Activated CD4-positive, alpha-beta T cell treated with anti-CD3 and anti-CD28 coated beads, Interleukin-2, amount 10 ng/mL, durations not matched to agents 7 days and 5 days (primary cell): ENCODE measurements around the gene LIMS2. TPM values are rescaled to one million over a fixed set of nuclear protein-coding genes. Genes with fewer than 3 reads are reported as not detected.

ENCODE experiments used
- CTCF ChIA-PET: fragments of 350-600 bp; sonication (Branson Sonifier 250); formaldehyde crosslinking; loops from one replicate; lab custom pipeline; 2021; ENCODE audit warnings: antibody characterized with exemption; lab: Charles Lee
- POLR2A ChIA-PET: fragments of 350-600 bp; sonication (Branson Sonifier 250); formaldehyde crosslinking; loops from one replicate; lab custom pipeline; 2021; ENCODE audit warnings: antibody characterized with exemption; lab: Charles Lee
- DNase-seq: peaks from one replicate; pipeline ENCODE4 v3.0.0-alpha.2; 2020
- H3K27ac Mint-ChIP-seq: one replicate; pipeline ENCODE4 v1.8.0; 2021; ENCODE audit warnings: mild to moderate bottlenecking, moderate library complexity, mixed read lengths
- H3K27me3 Mint-ChIP-seq: one replicate; pipeline ENCODE4 v1.8.0; 2021; ENCODE audit warnings: mixed read lengths
- H3K36me3 Mint-ChIP-seq: one replicate; pipeline ENCODE4 v1.8.0; 2021; ENCODE audit warnings: low read depth, mixed read lengths
- H3K4me1 Mint-ChIP-seq: one replicate; pipeline ENCODE4 v1.8.0; 2021; ENCODE audit warnings: mixed read lengths
- H3K4me3 Mint-ChIP-seq: one replicate; pipeline ENCODE4 v1.8.0; 2021; ENCODE audit warnings: mild to moderate bottlenecking, moderate library complexity, mixed read lengths
- H3K9me3 Mint-ChIP-seq: one replicate; pipeline ENCODE4 v1.8.0; 2021; ENCODE audit warnings: mixed read lengths
- total RNA-seq, 2 experiments: library from RNA; stranded (reverse); gene quantifications; one replicate each; pipeline ENCODE4 v1.2.3, GENCODE V29; 2021

The LIMS2 gene
- total RNA-seq, 2 experiments from 2014 or later, result 34.2 to 36.4 TPM

- Mint-ChIP-seq H3K9me3 (peaks cover 7% of the 10 kb centered on the region), H3K27ac (no peak overlapping the region), H3K4me3 (no peak overlapping the region), H3K4me1 (peaks cover 8% of the 10 kb centered on the region), H3K36me3 (peaks cover 4% of the 10 kb centered on the region), H3K27me3 (no peaks in the 10 kb centered on the region)
- no peak for DNase-seq
- POLR2A ChIA-PET, result no interaction called here
- CTCF ChIA-PET, result interaction anchor here (1.0 kb wide), 1 partner anchor 10 kb away, joined by 3 read pairs; no protein-coding TSS in a partner anchor
These were observed 67.9 kb downstream of the LIMS2 start for GRCh38 chr2:127607399-127607908.

- peaks cover 9% of the 10 kb centered on the region for H3K9me3 Mint-ChIP-seq
- no peak for DNase-seq
- H3K27me3 Mint-ChIP-seq, result no peaks in the 10 kb centered on the region
- H3K36me3 Mint-ChIP-seq, result peaks cover 6% of the 10 kb centered on the region
- no peak overlapping the region for H3K27ac Mint-ChIP-seq
- ChIA-PET CTCF (interaction anchor here (0.6 to 1.5 kb wide), 2 partner anchors 34 to 126 kb away, joined by 3 read pairs; no protein-coding TSS in a partner anchor), POLR2A (no interaction called here)
- H3K4me3 Mint-ChIP-seq, result no peak overlapping the region
- peaks cover 8% of the 10 kb centered on the region for H3K4me1 Mint-ChIP-seq
These were observed 68.5 kb downstream of the LIMS2 start for GRCh38 chr2:127606625-127607398.

- Mint-ChIP-seq H3K4me3 (no peak overlapping the region), H3K9me3 (peaks cover 9% of the 10 kb centered on the region), H3K27me3 (no peaks in the 10 kb centered on the region), H3K4me1 (peaks cover 8% of the 10 kb centered on the region), H3K36me3 (peaks cover 8% of the 10 kb centered on the region), H3K27ac (no peak overlapping the region)
- no peak for DNase-seq
- ChIA-PET CTCF (interaction anchor here (1.5 to 2.6 kb wide), 2 partner anchors 14 to 35 kb away, joined by 3 to 12 read pairs; no protein-coding TSS in a partner anchor), POLR2A (no interaction called here)
These were observed 69.6 kb downstream of the LIMS2 start for GRCh38 chr2:127605691-127606263.

GRCh38 chr2:127604986-127605385 lies 70.3 kb downstream of the LIMS2 start:
- H3K9me3 Mint-ChIP-seq, result peaks cover 9% of the 10 kb centered on the region
- DNase-seq, result no peak
- POLR2A ChIA-PET, result no interaction called here
- H3K27me3 Mint-ChIP-seq, result no peaks in the 10 kb centered on the region
- H3K27ac Mint-ChIP-seq, result no peak overlapping the region
- no peak overlapping the region for H3K4me3 Mint-ChIP-seq
- H3K4me1 Mint-ChIP-seq, result peaks cover 8% of the 10 kb centered on the region
- peaks cover 9% of the 10 kb centered on the region for H3K36me3 Mint-ChIP-seq
- CTCF ChIA-PET, result interaction anchor here (1.0 to 2.6 kb wide), 2 partner anchors 9 to 13 kb away, joined by 3 to 12 read pairs; no protein-coding TSS in a partner anchor

GRCh38 chr2:127599211-127599610 lies 76.1 kb downstream of the LIMS2 start:
- H3K4me3 Mint-ChIP-seq, result no peak overlapping the region
- peaks cover 9% of the 10 kb centered on the region for H3K9me3 Mint-ChIP-seq
- H3K36me3 Mint-ChIP-seq, result peaks cover 9% of the 10 kb centered on the region
- peaks cover 9% of the 10 kb centered on the region for H3K4me1 Mint-ChIP-seq
- peaks cover 7% of the 10 kb centered on the region for H3K27me3 Mint-ChIP-seq
- DNase-seq, result no peak
- POLR2A ChIA-PET, result no interaction called here
- CTCF ChIA-PET, result interaction anchor here (1.0 to 1.4 kb wide), 2 partner anchors 12 to 402 kb away, joined by 3 to 4 read pairs; no protein-coding TSS in a partner anchor
- H3K27ac Mint-ChIP-seq, result no peak overlapping the region

GRCh38 chr2:127598711-127599110 lies 76.6 kb downstream of the LIMS2 start:
- peaks cover 7% of the 10 kb centered on the region for H3K4me1 Mint-ChIP-seq
- H3K4me3 Mint-ChIP-seq, result no peak overlapping the region
- peaks cover 9% of the 10 kb centered on the region for H3K9me3 Mint-ChIP-seq
- H3K27me3 Mint-ChIP-seq, result peaks cover 7% of the 10 kb centered on the region
- H3K27ac Mint-ChIP-seq, result no peak overlapping the region
- DNase-seq, result no peak
- CTCF ChIA-PET, result interaction anchor here (1.0 to 1.4 kb wide), 2 partner anchors 13 to 401 kb away, joined by 3 to 4 read pairs; no protein-coding TSS in a partner anchor
- H3K36me3 Mint-ChIP-seq, result peaks cover 9% of the 10 kb centered on the region
- POLR2A ChIA-PET, result no interaction called here

GRCh38 chr2:127597984-127598380 lies 77.3 kb downstream of the LIMS2 start:
- CTCF ChIA-PET, result interaction anchor here (1.6 kb wide), 1 partner anchor 10 kb away, joined by 3 read pairs; no protein-coding TSS in a partner anchor
- Mint-ChIP-seq H3K4me3 (no peak overlapping the region), H3K27me3 (peaks cover 7% of the 10 kb centered on the region), H3K9me3 (peaks cover 4% of the 10 kb centered on the region), H3K27ac (no peak overlapping the region), H3K36me3 (peaks cover 6% of the 10 kb centered on the region), H3K4me1 (peaks cover 7% of the 10 kb centered on the region)
- POLR2A ChIA-PET, result no interaction called here
- DNase-seq, result no peak

- CTCF ChIA-PET, result interaction anchor here (1.6 kb wide), 1 partner anchor 11 kb away, joined by 3 read pairs; no protein-coding TSS in a partner anchor
- POLR2A ChIA-PET, result no interaction called here
- no peak overlapping the region for H3K4me3 Mint-ChIP-seq
- H3K9me3 Mint-ChIP-seq, result peaks cover 2% of the 10 kb centered on the region
- H3K27me3 Mint-ChIP-seq, result peaks cover 7% of the 10 kb centered on the region
- no peak for DNase-seq
- H3K27ac Mint-ChIP-seq, result no peak overlapping the region
- peaks cover 5% of the 10 kb centered on the region for H3K36me3 Mint-ChIP-seq
- peaks cover 7% of the 10 kb centered on the region for H3K4me1 Mint-ChIP-seq
These were observed 78.0 kb downstream of the LIMS2 start for GRCh38 chr2:127597046-127597983.

GRCh38 chr2:127596311-127597045 lies 78.9 kb downstream of the LIMS2 start:
- H3K4me3 Mint-ChIP-seq, result no peak overlapping the region
- peaks cover 3% of the 10 kb centered on the region for H3K36me3 Mint-ChIP-seq
- POLR2A ChIA-PET, result no interaction called here
- no peak for DNase-seq
- CTCF ChIA-PET, result interaction anchor here (1.4 to 1.6 kb wide), 2 partner anchors 8 to 12 kb away, joined by 3 read pairs; no protein-coding TSS in a partner anchor
- no peak overlapping the region for H3K27ac Mint-ChIP-seq
- peaks cover 7% of the 10 kb centered on the region for H3K27me3 Mint-ChIP-seq
- H3K9me3 Mint-ChIP-seq, result no peaks in the 10 kb centered on the region
- H3K4me1 Mint-ChIP-seq, result peaks cover 7% of the 10 kb centered on the region

- ChIA-PET CTCF (interaction anchor here (0.6 to 4.6 kb wide), 4 partner anchors 11 to 58 kb away, joined by 3 to 50 read pairs (median 16); partner anchors contain the start of gene GPR17), POLR2A (no interaction called here)
- no peak for DNase-seq
These were observed 81.2 kb downstream of the LIMS2 start for GRCh38 chr2:127594116-127594591.

More at GRCh38 chr2:127594116-127594591, 81.2 kb downstream of the LIMS2 start:
- Mint-ChIP-seq H3K9me3 (no peaks in the 10 kb centered on the region), H3K36me3 (no peaks in the 10 kb centered on the region), H3K4me3 (no peak overlapping the region), H3K27me3 (peaks cover 3% of the 10 kb centered on the region), H3K4me1 (peaks cover 11% of the 10 kb centered on the region), H3K27ac (no peak overlapping the region)
